Fibroblast of the conjunctiva (primary cell): ENCODE results near the gene FSTL4.
"Not testable (repeated sequence)": the region's sequence is repeated elsewhere in the genome, so short reads cannot be mapped to it uniquely, and the experiment has no call there.

Source experiments
- DNase-seq: peaks from one replicate; pipeline ENCODE4 v3.0.0-alpha.2; 2010; ENCODE audit warnings: low read depth

Gene FSTL4

DNA sequence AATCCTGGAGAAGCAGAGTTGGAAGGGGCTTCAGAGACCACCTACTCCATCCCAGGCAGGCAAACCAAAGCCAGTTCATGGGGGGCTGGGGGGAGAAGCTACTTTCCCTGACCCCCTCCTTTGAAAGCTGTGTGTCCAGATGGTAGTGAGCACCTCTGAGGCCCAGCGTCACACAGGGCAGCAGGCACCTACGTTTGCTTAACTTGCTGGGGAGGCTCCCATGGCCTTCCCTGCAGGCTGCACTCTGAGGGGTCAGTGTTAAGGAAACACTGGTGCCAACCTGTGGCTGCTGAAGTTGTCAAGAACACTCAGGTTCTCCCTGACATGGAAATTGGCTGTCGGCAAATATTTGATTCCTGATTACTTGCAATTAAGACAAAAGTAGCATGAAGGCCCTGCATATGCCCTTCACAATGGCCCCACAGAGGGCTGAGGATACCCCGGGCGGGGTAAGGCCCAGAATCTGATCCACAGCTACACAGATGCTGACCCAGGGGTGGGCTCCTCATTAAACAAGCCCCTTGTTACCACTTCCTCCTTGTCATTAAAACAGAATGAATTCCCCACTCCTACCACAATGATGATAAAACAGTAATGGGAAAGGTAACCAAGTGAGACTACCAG lies 208.5 kb downstream of the FSTL4 start:
- DNase-seq = no peak

DNA sequence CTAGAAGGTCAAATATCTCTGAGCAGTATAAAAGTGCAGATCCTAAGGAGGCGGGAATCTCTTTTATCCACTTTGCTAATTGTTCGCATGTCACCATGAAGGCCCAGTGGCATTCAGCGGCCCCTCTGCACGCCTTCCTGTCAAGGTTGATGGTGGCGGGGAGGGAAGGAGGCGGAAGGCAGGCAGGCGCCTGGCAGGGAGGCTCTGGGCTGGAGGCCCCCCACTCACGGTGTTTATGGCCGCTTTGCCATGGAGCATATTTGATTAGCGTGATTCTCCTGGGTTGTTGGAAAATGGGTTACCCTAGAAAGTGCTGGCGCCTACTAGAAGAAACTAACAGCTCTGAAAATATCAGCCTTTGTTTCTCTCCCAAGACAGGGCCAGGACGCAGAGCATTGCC lies 209.6 kb downstream of the FSTL4 start:
- DNase-seq = no peak

DNA sequence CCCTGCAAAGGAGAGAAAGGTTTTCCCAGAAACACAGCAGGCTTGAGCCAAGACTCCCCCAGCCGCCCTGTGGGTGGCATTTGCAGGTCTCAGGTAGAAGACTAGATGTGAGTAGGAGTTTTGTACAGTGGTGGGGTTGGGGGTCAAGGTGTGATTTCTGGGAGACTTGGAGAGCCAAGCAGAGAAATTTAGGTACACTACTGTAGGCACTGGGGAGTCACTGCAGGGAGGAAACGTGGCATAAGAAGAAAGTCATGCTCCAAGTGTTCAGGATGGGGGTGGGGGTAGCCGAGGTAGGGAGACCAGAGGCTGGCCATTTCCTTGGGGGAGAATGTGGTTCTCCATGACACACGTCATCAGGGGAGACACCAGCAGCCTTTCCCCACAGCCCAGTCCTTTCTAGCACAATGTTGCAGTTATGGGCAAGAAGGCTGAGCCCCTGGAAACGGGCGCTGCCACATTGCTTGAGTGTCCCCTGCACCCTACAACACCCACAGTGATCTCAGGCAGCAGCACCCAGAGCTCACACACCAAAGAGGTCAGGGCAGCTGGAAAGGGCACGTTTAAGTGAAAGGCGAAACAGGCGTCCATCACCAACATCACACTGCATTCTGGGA lies 210.5 kb downstream of the FSTL4 start:
- DNase-seq = no peak

DNA sequence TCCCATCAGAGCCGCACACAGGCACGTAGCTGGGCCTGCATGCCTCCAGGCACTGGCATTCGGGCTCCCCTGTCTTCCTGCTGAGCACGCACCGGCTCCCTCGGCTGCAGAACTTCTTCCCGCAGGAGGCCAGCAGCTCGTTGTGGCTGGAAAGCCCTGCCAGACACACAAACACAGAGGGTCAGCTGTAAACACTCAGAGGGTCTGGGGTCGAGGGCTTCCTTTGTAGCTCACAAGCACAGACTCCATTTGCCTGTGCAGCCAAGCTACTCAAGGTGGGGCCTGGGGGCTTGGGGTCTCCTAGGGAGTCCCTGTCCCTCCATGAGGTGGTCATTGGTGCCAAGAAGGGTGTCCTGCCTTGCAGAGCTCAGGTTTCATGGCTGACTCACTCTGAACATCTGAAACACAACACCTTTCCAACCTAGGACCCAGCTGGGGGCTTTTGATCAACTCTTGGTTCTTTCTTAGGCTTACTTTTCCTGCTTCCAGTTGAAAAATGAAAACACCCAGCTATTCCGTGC lies 211.4 kb downstream of the FSTL4 start:
- no peak for DNase-seq

DNA sequence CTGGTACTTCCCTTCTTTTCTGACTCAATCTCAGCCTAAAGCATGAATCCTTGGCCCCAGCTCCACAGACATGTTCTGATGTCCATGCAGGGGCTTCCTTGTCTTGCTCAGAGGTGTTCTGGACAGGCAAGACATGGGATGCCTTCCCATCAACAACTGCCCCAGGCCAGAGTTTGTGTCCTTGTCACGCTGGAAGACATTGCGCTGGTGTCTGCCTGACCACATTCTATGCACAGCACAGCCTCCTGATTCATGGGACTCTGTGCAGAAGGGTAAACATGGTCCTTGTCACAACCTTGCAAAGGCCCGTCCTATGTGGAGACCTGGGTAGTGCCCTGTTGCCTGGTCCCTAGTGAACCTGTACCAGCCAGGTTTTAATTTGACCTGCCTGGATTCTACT lies 212.2 kb downstream of the FSTL4 start:
- DNase-seq = no peak

DNA sequence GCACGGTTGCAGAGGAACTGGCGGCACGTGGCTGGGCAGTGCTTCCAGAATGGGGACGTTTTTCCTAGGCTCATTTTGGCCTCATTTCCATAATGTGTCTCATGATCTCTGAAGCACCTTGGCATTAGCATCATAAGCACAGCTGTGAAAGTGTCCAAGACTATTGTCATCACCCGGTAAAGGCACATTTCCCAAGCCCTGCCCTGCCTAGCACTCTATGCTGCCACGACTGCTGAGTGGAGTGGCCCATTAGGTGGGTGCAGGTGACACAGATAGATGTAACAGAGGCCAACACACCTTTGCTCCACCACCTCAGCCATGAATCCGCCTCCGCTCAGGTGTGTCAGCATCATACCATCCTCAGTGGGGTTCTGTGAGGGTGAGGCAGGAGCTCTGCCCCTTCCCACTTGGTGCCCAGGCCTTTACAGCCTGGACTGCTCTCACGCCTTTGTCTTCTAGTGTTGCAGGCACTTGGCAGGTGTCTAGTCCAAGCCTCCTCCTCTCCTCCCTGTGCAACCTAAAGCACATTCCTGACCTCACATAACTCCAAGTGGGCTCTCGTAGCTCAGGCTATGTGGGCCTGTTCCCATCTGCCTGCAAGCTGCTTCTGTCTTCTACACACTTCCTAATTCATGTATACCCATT lies 213.0 kb downstream of the FSTL4 start:
- DNase-seq = no peak

DNA sequence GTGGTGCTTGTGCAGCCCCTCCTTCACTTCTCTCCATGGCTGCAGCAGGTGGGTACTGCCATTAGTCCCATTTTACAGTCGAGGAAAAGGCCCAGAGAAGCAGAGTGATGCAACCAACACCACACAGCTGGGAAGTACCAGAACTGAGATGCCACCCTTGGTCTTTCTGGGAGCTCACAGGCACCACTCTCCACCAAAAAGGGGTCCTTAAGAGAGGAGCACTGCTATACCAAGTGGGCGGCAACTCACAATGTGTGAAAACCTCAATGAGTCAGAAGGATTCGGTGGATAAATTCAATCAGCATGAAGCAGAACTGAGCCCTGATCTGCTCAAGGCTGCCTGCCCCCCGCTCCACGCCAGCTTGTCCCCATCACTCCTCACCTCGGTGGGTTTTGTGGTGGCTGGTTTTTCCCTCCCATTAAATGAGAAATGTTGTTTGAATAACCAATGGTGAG lies 213.7 kb downstream of the FSTL4 start:
- no peak for DNase-seq

DNA sequence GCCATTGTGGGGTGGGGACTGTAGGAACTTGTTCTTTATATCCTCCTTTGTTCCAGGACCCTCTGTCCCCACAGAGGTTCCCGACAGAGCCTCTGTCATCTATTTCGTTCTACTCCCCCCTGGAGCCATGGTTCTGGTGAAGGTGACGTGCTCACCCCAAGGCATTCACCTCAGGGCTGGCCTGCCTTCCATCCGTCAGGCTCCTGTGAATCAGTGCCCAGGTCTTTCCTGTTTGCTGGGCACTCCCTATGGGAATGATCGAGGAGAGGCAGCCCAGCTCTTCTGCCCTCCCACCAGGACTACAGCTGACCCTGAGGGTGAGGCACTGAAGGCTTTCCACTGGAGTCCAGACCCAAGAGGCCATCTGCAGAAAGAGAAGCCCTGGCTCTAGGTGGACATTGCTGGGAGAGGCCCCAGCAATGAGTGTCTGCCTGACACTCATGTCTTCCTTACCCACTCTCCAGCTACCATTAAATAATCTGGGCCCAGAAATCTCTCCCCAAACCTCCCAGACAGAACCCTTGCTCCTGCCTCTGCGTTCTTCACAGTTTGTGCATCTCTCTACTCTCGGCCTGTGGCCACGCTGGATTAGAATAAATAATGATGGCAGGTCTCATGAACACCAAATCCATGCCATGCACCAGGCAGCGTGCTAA lies 214.2 kb downstream of the FSTL4 start:
- no peak for DNase-seq

DNA sequence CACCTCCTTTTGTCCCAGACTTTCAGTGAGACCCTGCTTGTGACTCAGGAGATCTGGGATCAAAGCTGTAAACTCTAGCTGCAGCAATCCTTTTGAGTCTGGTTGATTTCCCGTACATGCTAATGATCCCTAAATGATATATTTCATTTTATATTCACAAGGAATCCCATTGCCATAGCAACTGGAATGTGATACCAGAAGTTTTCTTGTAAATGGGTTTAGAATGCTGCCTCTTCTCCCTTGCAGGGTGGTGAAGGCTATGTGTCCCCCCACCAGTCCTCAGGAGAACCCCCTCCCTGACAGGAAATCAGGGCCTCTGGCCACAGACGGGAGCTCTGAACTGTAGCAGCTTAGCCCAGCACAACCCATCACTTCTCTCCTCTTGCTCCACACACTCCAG lies 215.0 kb downstream of the FSTL4 start:
- no peak for DNase-seq

DNA sequence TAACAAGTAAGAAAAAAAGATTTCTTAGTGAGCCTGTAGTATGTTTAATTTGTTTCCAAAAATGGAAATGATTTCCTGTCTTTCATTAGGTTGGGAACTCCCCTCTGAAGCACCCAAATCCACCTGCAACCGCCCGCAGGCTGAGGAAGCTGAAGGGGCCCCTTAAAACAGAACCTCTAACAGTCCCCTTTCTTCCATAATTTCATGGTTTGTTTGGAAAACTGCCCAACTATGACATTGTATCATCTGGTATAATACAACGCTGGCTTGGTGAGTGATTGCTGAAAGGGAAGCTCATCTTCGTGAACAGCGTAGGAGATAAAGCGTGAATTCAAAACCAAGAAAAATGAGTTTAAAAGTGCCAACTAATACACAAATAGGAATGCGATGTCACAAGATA lies 215.5 kb downstream of the FSTL4 start:
- DNase-seq = no peak

DNA sequence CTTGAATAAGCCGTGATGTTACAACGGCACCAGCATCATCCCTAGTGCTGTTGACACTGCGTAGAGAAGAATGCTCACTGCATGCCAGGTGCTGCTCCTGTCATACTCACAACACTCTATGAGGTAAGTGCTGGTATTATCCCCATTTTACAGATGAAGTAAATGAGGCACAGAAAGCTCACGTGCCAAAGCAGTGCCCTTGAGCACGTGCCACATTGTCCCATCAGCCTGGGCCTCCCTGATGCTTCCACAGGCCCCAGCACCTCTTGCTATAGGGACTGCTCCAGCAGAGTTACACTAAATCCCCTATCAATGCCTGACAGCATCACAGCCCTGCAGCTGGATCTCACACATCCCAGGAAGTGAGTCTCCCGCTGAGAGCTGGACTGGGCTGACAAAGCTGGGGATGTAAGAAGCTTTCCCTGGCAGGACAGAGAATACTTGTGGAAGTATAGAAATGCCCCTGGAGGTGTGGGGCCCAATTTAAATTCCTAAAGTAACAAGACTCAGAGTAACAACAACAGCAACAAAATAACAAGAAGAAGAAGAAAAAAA lies 216.1 kb downstream of the FSTL4 start:
- DNase-seq = no peak

DNA sequence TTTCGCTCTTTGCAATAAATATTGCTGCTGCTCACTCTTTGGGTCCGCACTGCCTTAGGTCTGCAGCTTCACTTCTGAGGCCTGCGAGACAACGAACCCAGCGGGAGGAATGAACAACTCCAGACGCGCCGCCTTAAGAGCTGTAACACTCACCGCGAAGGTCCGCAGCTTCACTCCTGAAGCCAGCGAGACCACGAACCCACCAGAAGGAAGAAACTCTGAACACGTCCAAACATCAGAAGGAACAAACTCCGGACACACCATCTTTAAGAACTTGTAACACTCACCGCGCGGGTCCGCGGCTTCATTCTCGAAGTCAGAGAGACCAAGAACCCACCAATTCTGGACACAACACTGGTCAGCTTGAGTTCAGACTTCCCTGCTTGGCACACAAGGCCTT lies 217.1 kb downstream of the FSTL4 start:
- not testable (repeated sequence) for DNase-seq

DNA sequence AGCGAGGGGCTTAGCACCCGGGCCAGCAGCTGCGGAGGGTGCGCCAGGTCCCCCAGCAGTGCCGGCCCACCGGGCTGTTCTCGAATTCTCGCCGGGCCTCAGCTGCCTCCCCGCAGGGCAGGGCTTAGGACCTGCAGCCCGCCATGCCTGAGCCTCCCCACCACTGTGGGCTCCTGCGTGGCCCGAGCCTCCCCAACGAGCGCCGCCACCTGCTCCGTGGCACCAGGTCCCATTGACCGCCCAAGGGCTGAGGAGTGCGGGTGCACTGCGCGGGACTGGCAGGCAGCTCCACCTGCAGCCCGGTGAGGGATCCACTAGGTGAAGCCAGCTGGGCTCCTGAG lies 217.9 kb downstream of the FSTL4 start:
- not testable (repeated sequence) for DNase-seq

DNA sequence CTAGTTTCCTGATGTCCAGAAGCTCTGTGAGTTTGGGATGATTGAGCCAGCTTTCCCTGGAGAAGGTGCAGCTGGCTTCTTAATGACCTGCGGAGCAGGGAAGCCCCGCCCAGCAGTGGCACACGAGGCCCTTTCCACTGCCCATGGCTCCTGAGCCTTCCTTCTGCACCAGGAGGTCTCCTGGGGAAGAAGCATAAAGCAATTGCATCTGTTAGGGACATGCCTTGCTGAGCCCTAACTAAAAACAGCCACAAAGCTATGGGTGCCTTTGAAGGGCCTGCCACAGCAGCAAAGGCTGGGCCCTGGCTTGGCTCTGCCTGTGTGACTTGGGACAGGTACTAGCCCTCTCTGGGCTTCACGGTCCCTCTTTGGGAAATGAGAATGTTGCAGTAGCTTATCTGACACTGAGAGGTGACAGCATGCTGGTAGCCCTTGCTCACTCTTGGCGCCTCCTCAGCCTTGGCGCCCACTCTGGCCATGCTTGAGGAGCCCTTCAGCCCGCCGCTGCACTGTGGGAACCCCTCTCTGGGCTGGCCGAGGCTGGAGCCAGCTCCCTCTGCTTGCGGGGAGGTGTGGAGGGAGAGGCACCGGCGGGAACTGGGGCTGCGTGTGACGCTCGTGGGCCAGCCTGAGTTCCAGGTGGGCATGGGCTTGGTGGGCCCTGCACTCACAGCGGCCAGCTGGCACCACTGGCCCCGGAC lies 218.4 kb downstream of the FSTL4 start:
- no peak for DNase-seq

DNA sequence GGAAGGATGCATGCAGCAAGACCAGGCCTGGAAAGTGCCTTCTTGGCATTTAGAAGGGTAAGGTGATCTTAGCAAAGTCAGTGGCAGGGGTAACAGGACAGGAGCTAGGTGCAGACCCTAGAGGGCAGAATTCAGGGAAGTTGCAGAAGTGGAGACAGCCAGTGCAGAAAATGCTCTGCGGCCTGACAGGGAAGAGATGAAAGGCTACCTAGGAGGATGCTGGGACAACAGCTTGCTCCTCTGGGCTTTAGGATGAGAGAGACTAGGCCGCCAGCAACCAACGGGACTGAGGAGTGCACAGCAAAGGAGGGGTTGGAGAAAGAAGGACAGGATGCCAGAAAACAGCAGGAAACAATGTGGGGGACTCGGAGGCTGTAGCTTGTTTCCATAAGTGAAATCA lies 219.9 kb downstream of the FSTL4 start:
- no peak for DNase-seq

DNA sequence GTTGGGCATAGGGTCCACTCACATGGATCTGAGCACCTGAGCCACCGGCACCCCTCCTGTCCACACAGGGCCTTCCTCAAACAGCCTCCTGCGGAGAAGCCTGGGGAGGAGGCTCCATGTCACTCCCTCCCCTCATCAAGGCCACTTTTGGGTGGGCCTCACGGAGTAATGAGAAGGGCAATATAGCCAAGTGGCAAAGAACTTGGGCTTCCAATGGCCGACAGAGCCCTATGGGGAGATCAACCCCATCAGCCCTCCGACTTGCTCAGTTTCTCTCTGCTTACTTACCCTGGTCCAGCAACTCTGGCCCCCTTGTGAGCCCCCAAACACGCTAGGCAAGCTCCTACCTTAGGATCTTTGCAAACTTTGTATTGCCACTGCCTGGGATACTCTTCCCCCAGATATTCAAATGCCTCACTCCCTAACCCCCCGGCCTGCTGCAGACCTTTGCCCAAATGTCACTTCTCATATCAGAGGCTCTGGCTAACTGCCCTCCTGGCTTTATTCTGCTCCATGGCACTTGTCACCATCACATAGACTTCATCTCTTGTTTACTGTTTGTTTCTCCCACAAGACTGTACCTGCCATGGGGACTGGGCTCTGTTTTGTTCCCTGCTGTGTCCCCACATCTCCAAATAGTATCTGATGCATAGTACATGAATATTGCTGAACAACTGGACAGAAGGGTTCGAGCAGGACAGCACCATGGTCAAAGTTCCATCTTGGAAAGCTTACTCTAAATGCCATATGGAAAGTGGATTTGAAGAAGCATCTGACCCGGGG lies 220.8 kb downstream of the FSTL4 start:
- no peak for DNase-seq

DNA sequence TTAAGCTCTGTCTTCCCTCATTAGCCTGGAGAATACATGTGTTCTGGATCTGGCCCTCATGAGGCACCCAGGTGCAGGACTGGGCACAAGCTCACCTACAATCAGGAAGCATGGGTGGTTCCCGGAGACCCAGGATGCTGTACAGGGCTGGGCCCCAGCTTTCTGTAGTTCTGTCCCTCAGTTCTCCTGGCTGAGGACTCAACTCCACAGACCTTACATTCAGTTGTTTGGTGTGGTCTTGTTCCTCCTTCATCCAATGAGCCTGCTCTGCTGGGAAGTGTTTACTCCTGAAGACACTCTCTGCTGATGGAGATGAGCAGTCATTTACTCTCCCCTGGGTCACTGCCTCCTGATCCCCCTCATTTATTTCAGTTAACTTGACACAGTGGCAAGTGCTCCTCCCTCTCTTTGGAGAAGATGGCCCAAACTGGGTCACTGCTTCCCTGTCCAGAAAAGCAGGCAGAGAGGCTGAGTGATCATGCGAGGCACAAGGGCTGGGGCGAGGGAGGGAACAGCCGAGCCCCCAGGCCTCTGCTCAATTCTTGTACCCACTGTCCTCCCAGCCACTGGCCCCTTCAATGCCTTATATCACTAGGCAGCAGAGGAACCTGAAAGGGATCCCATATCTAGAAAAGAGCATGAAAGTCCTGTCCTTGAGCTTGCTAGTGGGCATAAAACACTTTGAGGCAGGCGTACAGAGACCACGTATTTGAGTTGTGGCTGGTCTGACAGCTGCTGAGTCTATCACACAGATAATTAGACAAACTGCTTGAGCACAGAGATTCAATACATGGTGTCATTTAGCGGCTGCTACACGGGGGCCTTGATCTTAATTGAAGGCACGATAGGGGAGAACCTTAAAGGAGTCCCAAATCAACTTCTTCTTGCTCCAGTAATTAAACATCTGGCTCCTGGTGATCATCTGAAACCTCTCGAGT lies 221.7 kb downstream of the FSTL4 start:
- no peak for DNase-seq

DNA sequence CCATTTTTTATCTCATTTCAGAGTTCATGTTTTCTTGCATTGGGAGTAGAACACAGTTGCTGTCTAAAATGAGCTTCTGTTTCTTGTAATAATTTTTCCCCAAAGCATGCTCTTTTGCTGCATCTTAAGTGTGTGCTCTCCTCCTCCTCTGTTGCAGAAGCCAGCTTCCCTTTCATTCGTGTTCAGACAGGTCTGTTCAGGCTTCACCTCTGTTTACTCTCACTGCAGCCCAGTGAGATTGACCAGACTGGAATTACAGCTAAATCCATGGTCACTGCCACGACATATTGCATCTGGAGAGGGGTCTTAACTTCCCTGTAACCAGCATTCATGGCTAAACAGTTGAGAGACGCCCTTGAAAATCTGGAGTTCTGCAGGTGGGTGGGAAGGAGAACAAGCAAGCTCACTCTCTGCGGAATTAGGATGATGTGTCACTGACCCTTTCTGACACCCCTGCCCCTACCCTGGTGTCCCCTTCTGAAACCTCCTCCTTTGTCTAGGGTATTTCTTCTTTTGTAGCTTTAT lies 223.2 kb downstream of the FSTL4 start:
- DNase-seq = no peak

DNA sequence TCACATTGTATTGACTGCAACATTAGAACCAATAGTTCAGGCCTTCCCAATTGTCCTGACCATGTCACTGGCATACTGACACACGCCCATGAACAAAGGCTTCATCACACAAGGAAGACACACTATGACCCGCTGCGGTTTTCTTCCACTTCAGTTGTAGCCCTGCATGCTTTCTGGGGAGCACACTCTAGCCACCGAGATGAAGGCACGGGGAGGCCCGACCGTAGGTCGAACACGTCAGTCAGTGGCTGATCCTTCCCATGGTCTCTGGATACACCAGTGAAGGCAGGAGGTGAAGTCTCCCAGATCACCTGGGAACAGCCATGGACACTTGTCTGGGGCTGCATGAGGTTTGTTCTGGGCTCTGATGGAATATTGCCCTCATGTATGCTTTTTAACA lies 224.7 kb downstream of the FSTL4 start:
- no peak for DNase-seq

DNA sequence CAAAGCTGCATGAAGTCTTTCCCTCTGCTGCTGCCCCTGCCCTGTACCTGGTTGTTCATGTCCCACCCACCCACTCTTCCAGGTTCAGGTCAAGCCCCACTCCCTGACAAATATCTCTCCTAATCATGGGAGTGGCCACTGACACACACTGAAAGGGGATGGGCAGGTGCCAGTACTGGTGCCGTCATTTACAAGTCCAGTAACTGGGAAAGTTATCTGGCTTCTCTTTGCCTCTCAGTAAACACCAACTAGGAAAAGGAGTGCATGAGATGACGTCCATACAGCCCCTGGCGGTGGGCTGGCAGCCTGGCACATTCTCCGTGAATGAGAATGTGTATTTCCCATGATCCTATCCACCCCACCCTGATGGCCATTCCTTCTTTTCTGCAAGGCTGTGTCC lies 225.2 kb downstream of the FSTL4 start:
- DNase-seq = no peak
